VCaP (cell line): ENCODE measurements around the gene SYNPO2L.
A peak's percentile ranks its signal among the peaks of the same experiment; 100 is the strongest.

Experiments used
- H3K27ac ChIP-seq: fragments of 450-650 bp; 2 replicates; pipeline ENCODE4 v1.5.1; 2017
- CTCF ChIP-seq: fragments of 450-650 bp; conservative IDR thresholded peaks from 2 replicates; pipeline ENCODE4 v1.5.1; 2017; ENCODE audit warnings: mild to moderate bottlenecking, moderate library complexity

SYNPO2L gene

GRCh38 chr10:73647875-73648651, 7.8 kb downstream of the SYNPO2L start:
- H3K27ac ChIP-seq = peak overlapping the region; percentile 61; the same call in 1 of the 2 replicates

GRCh38 chr10:73647211-73647874, 8.5 kb downstream of the SYNPO2L start:
- peak overlapping the region; percentile 61; the same call in 1 of the 2 replicates for H3K27ac ChIP-seq
- no peak for TF ChIP-seq CTCF

More at GRCh38 chr10:73647875-73648651, 7.8 kb downstream of the SYNPO2L start:
- no peak for TF ChIP-seq CTCF

- TF ChIP-seq CTCF = no peak
- peak overlapping the region; percentile 61; the same call in 1 of the 2 replicates for H3K27ac ChIP-seq
Observed at GRCh38 chr10:73646598-73647041, 9.2 kb downstream of the SYNPO2L start.

- H3K27ac ChIP-seq = no peak overlapping the region
- TF ChIP-seq CTCF = no peak
Observed at GRCh38 chr10:73645251-73645650, 10.6 kb downstream of the SYNPO2L start.

GRCh38 chr10:73644767-73645166, 11.1 kb downstream of the SYNPO2L start:
- H3K27ac ChIP-seq = no peak overlapping the region
- no peak for TF ChIP-seq CTCF

- no peak overlapping the region; the same call in 1 of the 2 replicates for H3K27ac ChIP-seq
- peak; percentile 81 for TF ChIP-seq CTCF
Observed at GRCh38 chr10:73644015-73644743, 11.7 kb downstream of the SYNPO2L start.

GRCh38 chr10:73643362-73643761, 12.5 kb downstream of the SYNPO2L start:
- no peak for TF ChIP-seq CTCF

More at GRCh38 chr10:73643362-73643761, 12.5 kb downstream of the SYNPO2L start:
- H3K27ac ChIP-seq = no peak overlapping the region; the same call in 1 of the 2 replicates
